ENCODE measurements around the gene SHB.

GRCh38 chr9:37947471-37947870 is 121.6 kb downstream of the SHB start:
- TF ChIP-seq CTCF (IDR thresholded peaks at IDR 0.05) (no peak), FOSL2 (IDR thresholded peaks at IDR 0.05) (no peak), FOSL2 (CRISPR knock-in tag; IDR thresholded peaks at IDR 0.05) (no peak), REST (IDR thresholded peaks at IDR 0.05) (no peak), EP300 (IDR thresholded peaks at IDR 0.05) (no peak), USF2 (IDR thresholded peaks at IDR 0.05) (no peak), MYC (IDR thresholded peaks at IDR 0.05; ENCODE audit: borderline replicate concordance, low read length) (no peak), POLR2A (IDR thresholded peaks at IDR 0.05; ENCODE audit: low read length) (no peak)

Data from A549 (cell line).